ENCODE measurements around the gene RLBP1. TPM values are rescaled to one million over a fixed set of nuclear protein-coding genes. Genes with fewer than 3 reads are reported as not detected.

The RLBP1 gene
- total and polyA plus RNA-seq, 9 of the 15 experiments (the other 6 are each of a cell fraction or from before 2014, with no cell fraction given) = 0.05 TPM; not detected in 8

DNA sequence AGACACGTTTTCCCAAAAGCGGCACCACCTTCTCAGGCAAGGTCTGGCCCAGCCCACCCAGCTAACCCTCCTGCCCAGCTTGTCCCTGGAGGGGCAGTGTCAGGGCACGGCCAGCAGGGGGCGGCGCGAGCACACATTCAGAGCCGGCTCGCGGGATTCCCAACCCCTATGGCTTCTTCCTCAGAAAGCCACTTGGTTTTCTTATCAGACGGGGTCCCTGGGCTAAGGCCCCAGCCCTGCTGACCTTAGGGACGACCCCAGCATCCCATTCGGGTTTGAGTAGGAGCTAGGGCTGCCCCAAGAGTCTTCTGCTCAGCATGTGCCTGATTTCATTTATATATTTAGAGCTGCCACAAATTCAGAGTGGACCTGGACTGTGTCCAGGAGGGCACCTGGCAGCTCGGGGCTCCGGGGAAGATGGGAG lies 14.5 kb downstream of the RLBP1 start (continued):
- TF ChIP-seq, protein P1, sequence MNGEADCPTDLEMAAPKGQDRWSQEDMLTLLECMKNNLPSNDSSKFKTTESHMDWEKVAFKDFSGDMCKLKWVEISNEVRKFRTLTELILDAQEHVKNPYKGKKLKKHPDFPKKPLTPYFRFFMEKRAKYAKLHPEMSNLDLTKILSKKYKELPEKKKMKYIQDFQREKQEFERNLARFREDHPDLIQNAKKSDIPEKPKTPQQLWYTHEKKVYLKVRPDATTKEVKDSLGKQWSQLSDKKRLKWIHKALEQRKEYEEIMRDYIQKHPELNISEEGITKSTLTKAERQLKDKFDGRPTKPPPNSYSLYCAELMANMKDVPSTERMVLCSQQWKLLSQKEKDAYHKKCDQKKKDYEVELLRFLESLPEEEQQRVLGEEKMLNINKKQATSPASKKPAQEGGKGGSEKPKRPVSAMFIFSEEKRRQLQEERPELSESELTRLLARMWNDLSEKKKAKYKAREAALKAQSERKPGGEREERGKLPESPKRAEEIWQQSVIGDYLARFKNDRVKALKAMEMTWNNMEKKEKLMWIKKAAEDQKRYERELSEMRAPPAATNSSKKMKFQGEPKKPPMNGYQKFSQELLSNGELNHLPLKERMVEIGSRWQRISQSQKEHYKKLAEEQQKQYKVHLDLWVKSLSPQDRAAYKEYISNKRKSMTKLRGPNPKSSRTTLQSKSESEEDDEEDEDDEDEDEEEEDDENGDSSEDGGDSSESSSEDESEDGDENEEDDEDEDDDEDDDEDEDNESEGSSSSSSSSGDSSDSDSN (IDR thresholded peaks at IDR 0.05; ENCODE audit: borderline replicate concordance in 1 of 2, low read depth in 2 of 2, low read length in 2 of 2) = no peak
- TF ChIP-seq LEF1 (IDR thresholded peaks at IDR 0.05) (no peak), CCNT2 (IDR thresholded peaks at IDR 0.05; ENCODE audit: borderline replicate concordance, extremely low read depth, insufficient read length, low read depth, low read length) (no peak), STAG1 (CRISPR knock-in tag; IDR thresholded peaks at IDR 0.05; ENCODE audit: borderline replicate concordance) (peak; percentile 68), HOXB6 (CRISPR knock-in tag; IDR thresholded peaks at IDR 0.05; ENCODE audit: borderline replicate concordance) (no peak), THRAP3 (IDR thresholded peaks at IDR 0.05; ENCODE audit: borderline replicate concordance) (no peak), RCOR1 (IDR thresholded peaks at IDR 0.05; ENCODE audit: borderline replicate concordance in 1 of 2, low read depth in 2 of 2, low read length in 2 of 2) (peak in 1 of 2 experiments; percentile 44; a peak in 1 of 4 replicates), ZNF253 (CRISPR knock-in tag; conservative IDR thresholded peaks at IDR 0.05) (no peak), HNRNPK (IDR thresholded peaks at IDR 0.05; ENCODE audit: low read depth, low read length, poor library complexity, severe bottlenecking) (no peak), SMAD3 (CRISPR knock-in tag; conservative IDR thresholded peaks at IDR 0.05) (no peak), MAFF (IDR thresholded peaks at IDR 0.05; ENCODE audit: low read length) (no peak), POU5F1 (IDR thresholded peaks at IDR 0.05; ENCODE audit: borderline replicate concordance, low read depth, low read length, partially characterized antibody) (no peak), PHF21A (IDR thresholded peaks at IDR 0.05; ENCODE audit: borderline replicate concordance, low read depth) (no peak), SETDB1 (IDR thresholded peaks at IDR 0.05; ENCODE audit: low read length) (no peak), XRCC5 (IDR thresholded peaks at IDR 0.05; ENCODE audit: low read depth, low read length) (0 out of 2 replicates have a peak, but pooled peaks have one; percentile 75), CREM (IDR thresholded peaks at IDR 0.05; ENCODE audit: low read depth) (peak; percentile 45; the same call in 1 of the 2 replicates), ZNF184 (CRISPR knock-in tag; IDR thresholded peaks at IDR 0.05) (no peak), ZFX (CRISPR knock-in tag; IDR thresholded peaks at IDR 0.05) (no peak), U2AF2 (optimal IDR thresholded peaks at IDR 0.05; ENCODE audit: low read depth, low read length) (no peak), HNRNPL (IDR thresholded peaks at IDR 0.05; ENCODE audit: low read depth, low read length) (no peak), ZNF384 (IDR thresholded peaks at IDR 0.05; ENCODE audit: low read depth, low read length) (no peak), CBFA2T2 (conservative IDR thresholded peaks at IDR 0.05) (no peak)
- TF ChIP-seq, protein P2, sequence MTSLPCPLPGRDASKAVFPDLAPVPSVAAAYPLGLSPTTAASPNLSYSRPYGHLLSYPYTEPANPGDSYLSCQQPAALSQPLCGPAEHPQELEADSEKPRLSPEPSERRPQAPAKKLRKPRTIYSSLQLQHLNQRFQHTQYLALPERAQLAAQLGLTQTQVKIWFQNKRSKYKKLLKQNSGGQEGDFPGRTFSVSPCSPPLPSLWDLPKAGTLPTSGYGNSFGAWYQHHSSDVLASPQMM (CRISPR knock-in tag; IDR thresholded peaks at IDR 0.05) = no peak
- TF ChIP-seq, protein P3, sequence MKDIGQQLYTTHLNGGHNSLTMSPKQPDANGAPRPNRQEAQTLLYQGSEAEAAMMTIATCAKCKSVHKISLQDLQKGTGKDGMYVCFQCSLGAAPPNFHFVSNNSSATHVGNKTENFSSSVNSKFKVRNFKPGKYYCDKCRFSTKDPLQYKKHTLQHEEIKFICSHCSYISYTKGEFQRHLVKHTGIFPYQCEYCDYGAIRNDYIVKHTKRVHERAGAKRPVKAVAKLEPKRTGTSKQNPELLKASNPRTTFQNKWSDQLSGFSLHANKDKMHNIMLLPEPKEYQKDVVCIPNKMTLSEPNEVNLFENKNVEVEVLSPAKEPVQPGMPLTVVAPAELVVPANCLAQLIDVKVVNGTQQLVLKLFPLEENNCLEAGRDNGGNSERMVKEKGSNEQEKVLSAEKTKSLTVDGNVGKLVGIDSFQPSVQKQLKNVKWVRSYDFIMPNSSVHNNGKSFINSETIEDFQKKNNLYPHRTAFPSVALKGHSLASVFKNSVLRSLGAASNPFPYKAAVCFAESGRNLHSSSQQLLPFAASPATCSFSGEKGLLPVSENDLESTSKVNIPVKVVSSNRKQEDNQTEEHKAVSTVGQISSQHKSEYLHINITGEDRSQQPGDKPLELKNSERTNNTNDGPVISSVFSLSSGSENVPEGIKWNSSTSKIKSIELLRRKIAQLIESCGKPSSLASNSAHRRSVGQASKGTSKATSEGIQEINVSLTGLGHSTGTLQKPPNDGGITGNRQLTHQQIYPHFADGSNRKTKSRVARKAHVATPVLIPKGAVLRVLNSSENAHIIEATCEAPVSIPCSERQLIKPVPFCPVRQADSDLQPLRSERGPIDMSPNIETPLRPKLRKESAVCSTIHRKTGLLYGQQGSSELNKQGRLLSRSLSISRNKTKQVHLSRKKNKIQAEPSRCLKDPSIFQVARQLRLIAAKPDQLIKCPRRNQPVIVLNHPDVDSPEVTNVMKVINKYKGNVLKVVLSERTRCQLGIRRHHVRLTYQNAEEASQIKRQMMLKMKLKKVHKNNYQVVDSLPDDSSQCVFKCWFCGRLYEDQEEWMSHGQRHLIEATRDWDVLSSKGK (CRISPR knock-in tag; IDR thresholded peaks at IDR 0.05) = no peak
- TF ChIP-seq, protein P4, sequence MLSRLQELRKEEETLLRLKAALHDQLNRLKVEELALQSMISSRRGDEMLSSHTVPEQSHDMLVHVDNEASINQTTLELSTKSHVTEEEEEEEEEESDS (CRISPR knock-in tag; IDR thresholded peaks at IDR 0.05) = no peak

Data from K562 (cell line).